WTC11 (cell line): Measurements from ENCODE around the gene ZNF283.
"Not testable (repeated sequence)": the region's sequence is repeated elsewhere in the genome, so short reads cannot be mapped to it uniquely, and the experiment has no call there.

Source experiments
- CTCF ChIP-seq: fragments of 200-600 bp; IDR thresholded peaks from 2 replicates; pipeline ENCODE4 v1.8.0; 2022; ENCODE audit warnings: antibody characterized with exemption
- RELA ChIP-seq: sonication (generic); formaldehyde crosslinking; IDR thresholded peaks from 2 replicates; pipeline ENCODE4 v1.8.1; 2022; ENCODE audit warnings: missing genetic modification reagents, mild to moderate bottlenecking, borderline replicate concordance

GRCh38 chr19:43817454-43817853 is 9.7 kb upstream of the ZNF283 start:
- TF ChIP-seq CTCF; RELA (CRISPR knock-in tag): not testable (repeated sequence)
